K562 (cell line): ENCODE results near the gene FAM241B. TPM values are rescaled to one million over a fixed set of nuclear protein-coding genes. Genes with fewer than 3 reads are reported as not detected.

Experiments used
- ATAC-seq: fragments of 200-7000 bp; cut with Tn5 transposase; 3 replicates; pipeline ENCODE4 v1.9.1; 2020; ENCODE audit warnings: moderate library complexity
- BruUV-seq: library from RNA; stranded (reverse); fragments of 400-500 nt; replicated peaks from 2 replicates; lab custom pipeline; 2021; lab: Mats Ljungman, UMichigan
- CTCF ChIA-PET: fragments of 300-600 bp; formaldehyde crosslinking; extraction: SDS; loops from one replicate; lab custom pipeline; 2021; ENCODE audit warnings: low intra/inter-chr PET ratio; lab: Yijun Ruan, JAX
- POLR2A ChIA-PET: fragments of 300-600, 350-650 bp; sonication (Branson Sonifier 250); formaldehyde crosslinking; extraction: SDS; loops from one replicate; lab custom pipeline; 2021; ENCODE audit warnings: antibody characterized with exemption, inconsistent platforms; lab: Yijun Ruan, JAX
- DNase-seq, 4 experiments: peaks; one replicate each; pipeline versions ENCODE4 v3.0.0 to v3.0.0-alpha.2; 2011 to 2018; ENCODE audit warnings: low spot score in 3 of 4, mixed read lengths in 3 of 4; ENCODE audit errors: extremely low read depth in 1 of 4
- FAIRE-seq: peaks from 2 replicates; lab custom pipeline; 2011; peaks lifted over from hg19 to GRCh38; lab: Jason Lieb, UNC
- H2AFZ ChIP-seq: 2 replicates; pipeline ENCODE4 v1.6.0; 2011; ENCODE audit warnings: low read depth, low read length, control low read depth, inconsistent platforms
- H3K27ac ChIP-seq: fragments of 200-600 bp; 3 replicates; pipeline ENCODE4 v1.8.0; 2011; ENCODE audit warnings: low read depth, mild to moderate bottlenecking, control low read depth, inconsistent platforms, low read length, moderate library complexity, mixed read lengths; ENCODE audit errors: extremely low read depth
- H3K27me3 ChIP-seq, 2 experiments: fragments of 300-600 bp in 1 of 2; 2 replicates in 1 of 2; 3 replicates in 1 of 2; pipeline versions ENCODE4 v1.6.0 to v1.8.0; 2011; ENCODE audit warnings: inconsistent platforms in 2 of 2, low read length in 2 of 2, mild to moderate bottlenecking in 1 of 2, mixed read lengths in 1 of 2, moderate library complexity in 1 of 2; ENCODE audit not compliant: control insufficient read depth in 2 of 2, insufficient read depth in 2 of 2
- H3K36me3 ChIP-seq: fragments of 300-600 bp; 3 replicates; pipeline ENCODE4 v1.8.0; 2011; ENCODE audit warnings: mild to moderate bottlenecking, low read length, inconsistent platforms; ENCODE audit not compliant: control insufficient read depth, insufficient read depth
- H3K4me1 ChIP-seq, 2 experiments: fragments of 200-600 bp in 1 of 2; replicated peaks in 1 of 2; 2 replicates in 1 of 2; 3 replicates in 1 of 2; pipeline versions ENCODE4 v1.5.1 to v1.8.0; 2011; ENCODE audit warnings: inconsistent platforms in 2 of 2, low read length in 2 of 2, mild to moderate bottlenecking in 1 of 2, mixed read lengths in 1 of 2, moderate library complexity in 1 of 2; ENCODE audit not compliant: control insufficient read depth in 2 of 2, insufficient read depth in 2 of 2
- H3K4me2 ChIP-seq: 2 replicates; pipeline ENCODE4 v1.6.1; 2011; ENCODE audit warnings: low read length, control low read depth, inconsistent platforms, mixed read lengths; ENCODE audit not compliant: insufficient read depth
- H3K4me3 ChIP-seq: fragments of 200-600 bp; sonication (generic), shearing (Covaris generic); 2 replicates; pipeline ENCODE4 v1.5.1; 2016; ENCODE audit warnings: control low read depth, inconsistent platforms
- H3K79me2 ChIP-seq: fragments of 200-600 bp; 3 replicates; pipeline ENCODE4 v1.8.0; 2011; ENCODE audit warnings: low read length, inconsistent platforms; ENCODE audit not compliant: control insufficient read depth, insufficient read depth
- H3K9ac ChIP-seq, 2 experiments: 2 replicates each; pipeline versions ENCODE4 v1.6.0 to v1.6.1; 2011; ENCODE audit warnings: low read depth in 2 of 2, low read length in 2 of 2, control low read depth in 1 of 2, inconsistent platforms in 1 of 2, mild to moderate bottlenecking in 1 of 2, mixed read lengths in 1 of 2; ENCODE audit not compliant: insufficient read depth in 1 of 2
- H3K9me1 ChIP-seq: one replicate; pipeline ENCODE4 v1.6.0; 2011; ENCODE audit warnings: inconsistent platforms, mild to moderate bottlenecking, low read length, moderate library complexity; ENCODE audit not compliant: control insufficient read depth, insufficient read depth
- H3K9me3 ChIP-seq: replicated peaks from 2 replicates; pipeline ENCODE4 v1.5.1; 2011; ENCODE audit warnings: low read depth, low read length, inconsistent platforms; ENCODE audit not compliant: control insufficient read depth, insufficient read depth
- H4K20me1 ChIP-seq: replicated peaks from 2 replicates; pipeline ENCODE4 v1.6.1; 2011; ENCODE audit warnings: low read length, inconsistent platforms, mixed read lengths; ENCODE audit not compliant: control insufficient read depth, insufficient read depth
- CBX8 ChIP-seq: fragments of 200-600 bp; sonication (generic); IDR thresholded peaks from 2 replicates; pipeline ENCODE4 v1.6.1; 2012; ENCODE audit warnings: borderline replicate concordance, mixed run types, low read depth, mild to moderate bottlenecking, moderate library complexity, mixed read lengths, low read length, control low read depth, inconsistent platforms; ENCODE audit not compliant: poor library complexity, severe bottlenecking; ENCODE audit errors: extremely low read depth
- CREM ChIP-seq: IDR thresholded peaks from 2 replicates; pipeline ENCODE4 v1.6.1; 2014; ENCODE audit warnings: antibody characterized with exemption, low read depth
- ESRRB ChIP-seq: fragments of 250-450 bp; sonication (Bioruptor Pico); IDR thresholded peaks from 2 replicates; pipeline ENCODE4 v1.5.0; 2020; ENCODE audit warnings: mild to moderate bottlenecking, moderate library complexity, borderline replicate concordance
- HDAC1 ChIP-seq, 2 experiments: fragments of 450-650 bp; IDR thresholded peaks; 2 replicates each; pipeline ENCODE4 v1.6.1; 2016 to 2017; ENCODE audit warnings: inconsistent platforms in 1 of 2, mild to moderate bottlenecking in 1 of 2, moderate library complexity in 1 of 2
- HDAC8 ChIP-seq: fragments of 450-650 bp; IDR thresholded peaks from 2 replicates; pipeline ENCODE4 v1.6.1; 2016; ENCODE audit warnings: mild to moderate bottlenecking, missing genetic modification characterization, moderate library complexity, missing compliant biosample characterization
- MYC ChIP-seq, 2 experiments: fragments of 250-450 bp in 1 of 2; sonication (Bioruptor Pico) in 1 of 2; IDR thresholded peaks; 2 replicates each; pipeline versions ENCODE4 v1.5.1 to v1.6.1; 2012 to 2021; ENCODE audit warnings: low read depth in 2 of 2, borderline replicate concordance in 1 of 2, improper control_type of control experiment in 1 of 2, low read length in 1 of 2, mild to moderate bottlenecking in 1 of 2, moderate library complexity in 1 of 2
- PCBP2 ChIP-seq: fragments of 200-400 bp; formaldehyde crosslinking; IDR thresholded peaks from 2 replicates; pipeline ENCODE4 v1.6.1; 2018; ENCODE audit warnings: low read length, low read depth, mild to moderate bottlenecking, moderate library complexity; ENCODE audit not compliant: poor library complexity, severe bottlenecking
- TARDBP ChIP-seq: fragments of 450-650 bp; IDR thresholded peaks from 2 replicates; pipeline ENCODE4 v1.6.1; 2016
- ZNF23 ChIP-seq: fragments of 250-450 bp; sonication (Bioruptor Pico); IDR thresholded peaks from 2 replicates; pipeline ENCODE4 v1.4.0; 2020; ENCODE audit warnings: mild to moderate bottlenecking
- ZNF408 ChIP-seq: fragments of 250-450 bp; sonication (Bioruptor Pico); IDR thresholded peaks from 2 replicates; pipeline ENCODE4 v1.4.0; 2020; ENCODE audit warnings: low read depth, mild to moderate bottlenecking, moderate library complexity
- ZNF436 ChIP-seq: fragments of 250-450, 450-650 bp; sonication (Bioruptor Pico); formaldehyde crosslinking; IDR thresholded peaks from 2 replicates; pipeline ENCODE4 v1.7.0; 2020; ENCODE audit warnings: mild to moderate bottlenecking
- WGBS: fragments of 100-300 bp; shearing (Covaris generic); methylation state at CpG from one replicate; pipeline ENCODE4 v1.1.6; 2016; ENCODE audit warnings: low coverage, mixed read lengths; ENCODE audit not compliant: insufficient coverage; ENCODE audit errors: missing lambda C conversion rate; 5-methylcytosine and 5-hydroxymethylcytosine counted together
- in situ Hi-C: fragments of 300-500 bp; cut with MboI; formaldehyde crosslinking; loops from 4 replicates; pipeline ENCODE4 v1.15.0; 2018; ENCODE audit warnings: inconsistent platforms, mixed read lengths
- intact Hi-C: fragments of 100-400 bp; cut with micrococcal nuclease; formaldehyde crosslinking; loops from 2 replicates; pipeline ENCODE4 v1.14.2; 2022
- polyA plus RNA-seq, 8 experiments: library from polyadenylated mRNA; depleted of rRNA in 4 of 8; stranded (reverse) in 5 of 8; unstranded in 3 of 8; fragments of >200 nt; fragmentation: Nextera tagmentation in 2 of 8; fragmentation: Illumina TruSeq in 1 of 8; extraction: Ambion mirVana in 2 of 8; extraction: Trizol in 1 of 8; gene quantifications; 2 replicates each; pipeline versions ENCODE4 v1.2.1 to v1.2.3, GENCODE V29; 2011 to 2014; ENCODE audit warnings: inconsistent platforms in 1 of 8, missing spikeins in 1 of 8
- total RNA-seq, 7 experiments: library from RNA; depleted of rRNA in 6 of 7; stranded (reverse); fragments of >200 nt in 6 of 7; fragmentation: Illumina TruSeq in 2 of 7; extraction: Trizol in 2 of 7; gene quantifications; 2 replicates each; pipeline versions ENCODE4 v1.2.1 to v1.2.3, GENCODE V29; 2011 to 2021; ENCODE audit warnings: low replicate concordance in 1 of 7
- TF ChIP-seq, protein P1 (sequence below): fragments of 450-650 bp; formaldehyde crosslinking; conservative IDR thresholded peaks from 2 replicates; pipeline ENCODE4 v1.4.0; 2022; ENCODE audit warnings: mild to moderate bottlenecking, missing genetic modification characterization

Gene FAM241B
- total and polyA plus RNA-seq, 9 of the 15 experiments (the other 6 are each of a cell fraction or from before 2014, with no cell fraction given) = 1.9 to 11.1 (median 3.0) TPM

DNA sequence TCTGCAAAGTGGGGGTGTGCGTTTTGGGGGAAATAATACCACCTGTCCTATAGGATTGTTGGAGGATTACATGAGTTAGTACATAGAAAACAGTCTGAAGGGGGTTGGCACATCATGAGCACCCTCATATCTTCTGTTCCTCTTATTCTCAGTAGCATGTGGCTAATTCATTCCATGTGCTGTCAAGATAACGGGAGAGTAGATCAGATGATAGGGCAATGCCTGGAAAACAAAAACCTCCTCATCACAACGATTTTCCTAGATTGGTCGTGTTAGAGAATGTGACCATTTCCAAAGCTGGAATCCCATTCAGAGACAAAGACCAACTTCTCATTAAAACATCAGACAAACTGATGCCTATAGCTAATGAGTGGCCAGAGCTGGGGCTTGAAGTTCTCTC lies 50.6 kb downstream of the FAM241B start:
- ChIA-PET CTCF (no interaction called here), POLR2A (interaction anchor here (0.8 kb wide), 1 partner anchor 20 kb away, joined by 4 read pairs; no protein-coding TSS in a partner anchor)
- intact Hi-C loops = no loop called here
- ATAC-seq = no peak
- Histone ChIP-seq H3K9ac (no peak overlapping the region), H3K27ac (no peak overlapping the region), H3K9me1 (no peaks in the 10 kb centered on the region), H3K4me3 (no peak overlapping the region), H4K20me1 (0 out of 2 replicates have a peak, but pooled peaks cover 8% of the 10 kb centered on the region), H3K27me3 (peaks cover 28 to 70% of the 10 kb centered on the region in 2 experiments), H3K4me1 (no peaks in the 10 kb centered on the region), H3K36me3 (no peaks in the 10 kb centered on the region; the same call in 2 of the 3 replicates), H3K79me2 (no peaks in the 10 kb centered on the region), H3K4me2 (no peak overlapping the region), H2AFZ (no peak overlapping the region), H3K9me3 (no peaks in the 10 kb centered on the region)
- in situ Hi-C loops = no loop called here
- TF ChIP-seq PCBP2 (no peak), ZNF436 (CRISPR knock-in tag) (no peak), ESRRB (CRISPR knock-in tag) (no peak), ZNF408 (CRISPR knock-in tag) (no peak), MYC (IDR thresholded peaks at IDR 0.05; ENCODE audit: low read depth, low read length) (no peak), MYC (CRISPR knock-in tag; IDR thresholded peaks at IDR 0.05; ENCODE audit: borderline replicate concordance, low read depth) (no peak), TARDBP (no peak), HDAC1 (IDR thresholded peaks at IDR 0.05) (no peak), ZNF23 (CRISPR knock-in tag) (no peak), HDAC8 (no peak), CREM (no peak), CBX8 (no peak)
- TF ChIP-seq, protein P1, sequence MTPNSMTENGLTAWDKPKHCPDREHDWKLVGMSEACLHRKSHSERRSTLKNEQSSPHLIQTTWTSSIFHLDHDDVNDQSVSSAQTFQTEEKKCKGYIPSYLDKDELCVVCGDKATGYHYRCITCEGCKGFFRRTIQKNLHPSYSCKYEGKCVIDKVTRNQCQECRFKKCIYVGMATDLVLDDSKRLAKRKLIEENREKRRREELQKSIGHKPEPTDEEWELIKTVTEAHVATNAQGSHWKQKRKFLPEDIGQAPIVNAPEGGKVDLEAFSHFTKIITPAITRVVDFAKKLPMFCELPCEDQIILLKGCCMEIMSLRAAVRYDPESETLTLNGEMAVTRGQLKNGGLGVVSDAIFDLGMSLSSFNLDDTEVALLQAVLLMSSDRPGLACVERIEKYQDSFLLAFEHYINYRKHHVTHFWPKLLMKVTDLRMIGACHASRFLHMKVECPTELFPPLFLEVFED (CRISPR knock-in tag) = no peak
- no TSS peak for BruUV-seq
- FAIRE-seq = no peak
- DNase-seq = no peak
- WGBS = 1% methylated on average over 4 of the region's 4 CpGs
